HG02885 (cell line): ENCODE measurements around the gene PGLYRP4.

Experiments
- ATAC-seq: cut with Tn5 transposase; IDR thresholded peaks from one replicate; pipeline ENCODE4 v1.9.1; 2021; ENCODE audit warnings: mild to moderate bottlenecking; ENCODE audit not compliant: unreplicated experiment, poor library complexity

The PGLYRP4 gene

GRCh38 chr1:153305682-153306081 is 43.0 kb downstream of the PGLYRP4 start:
- ATAC-seq, result no peak

GRCh38 chr1:153302308-153302707 is 46.3 kb downstream of the PGLYRP4 start:
- no peak for ATAC-seq

- no peak for ATAC-seq
These were observed 54.8 kb downstream of the PGLYRP4 start for GRCh38 chr1:153293851-153294250.

- ATAC-seq, result no peak
These were observed 55.2 kb downstream of the PGLYRP4 start for GRCh38 chr1:153293480-153293775.

- ATAC-seq, result no peak
These were observed 55.7 kb downstream of the PGLYRP4 start for GRCh38 chr1:153292740-153293479.

GRCh38 chr1:153292185-153292584 is 56.5 kb downstream of the PGLYRP4 start:
- ATAC-seq, result no peak

GRCh38 chr1:153291514-153291913 is 57.1 kb downstream of the PGLYRP4 start:
- ATAC-seq, result no peak

- ATAC-seq, result no peak
These were observed 59.9 kb downstream of the PGLYRP4 start for GRCh38 chr1:153288634-153289275.
